GM19468 (cell line): ENCODE results near the gene KCNC1.

Source experiments
- ATAC-seq: cut with Tn5 transposase; IDR thresholded peaks from one replicate; pipeline ENCODE4 v1.9.1; 2021; ENCODE audit warnings: mild to moderate bottlenecking, moderate library complexity, moderate number of reproducible peaks; ENCODE audit not compliant: unreplicated experiment; ENCODE audit errors: extremely low read depth

The KCNC1 gene

DNA sequence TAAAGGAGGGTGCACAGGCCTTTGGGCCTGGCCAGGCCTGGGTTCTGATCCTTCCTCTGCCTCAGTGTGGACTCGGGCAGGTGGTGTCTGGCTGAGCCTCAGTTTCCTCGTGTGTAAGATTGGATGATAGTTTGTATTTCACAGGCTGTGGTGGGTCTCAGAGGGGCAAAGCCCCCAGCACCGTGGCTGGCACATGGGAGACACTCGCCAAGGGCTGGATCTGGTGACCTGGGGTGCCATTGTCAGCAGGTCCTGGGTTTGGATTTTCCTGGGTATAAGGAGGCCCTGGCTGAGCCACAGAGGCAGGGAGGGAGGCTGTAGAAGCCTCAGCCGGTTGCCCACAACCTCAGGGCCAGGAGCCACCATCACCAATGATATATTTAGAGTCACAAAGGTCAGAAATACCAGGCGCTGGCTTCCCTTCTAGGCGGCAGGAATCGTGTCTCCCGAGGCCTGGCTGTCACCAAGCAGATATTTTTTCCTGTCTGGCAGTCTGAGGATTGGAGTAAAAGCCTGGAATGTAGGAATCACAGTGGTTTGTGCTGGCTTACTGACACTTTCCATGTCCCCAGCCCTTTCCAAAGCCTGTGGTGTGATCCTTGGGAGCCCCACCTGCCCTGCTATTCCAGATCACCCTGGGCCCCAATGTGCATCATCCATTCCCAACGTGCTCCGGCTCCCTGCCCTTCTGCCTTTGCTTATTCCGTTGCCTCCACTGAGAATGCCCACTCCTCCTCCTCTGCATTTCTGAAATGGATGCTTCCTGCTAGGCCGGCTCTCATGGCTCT is 15.6 kb downstream of the KCNC1 start:
- ATAC-seq, result no peak

DNA sequence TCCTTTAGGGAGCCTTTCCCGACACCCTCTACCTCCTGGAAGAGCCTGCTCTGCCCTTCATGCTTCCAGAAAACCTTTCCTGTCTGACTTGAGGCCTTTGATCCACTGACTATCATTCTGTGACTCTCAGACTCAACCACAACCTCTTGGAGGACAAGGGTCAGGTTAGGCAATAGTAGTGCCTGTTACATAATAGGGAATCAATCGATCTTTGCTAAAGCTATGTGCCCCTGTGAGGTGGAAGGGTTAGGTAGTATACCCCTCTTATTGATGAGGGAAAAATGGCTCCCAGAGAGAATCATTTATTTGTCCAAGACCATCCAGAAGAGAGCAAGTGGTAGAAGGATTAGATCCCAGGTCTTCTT is 16.2 kb downstream of the KCNC1 start:
- no peak for ATAC-seq

- ATAC-seq, result no peak
Observed at GRCh38 chr11:17751558-17751957, 17.0 kb downstream of the KCNC1 start.

DNA sequence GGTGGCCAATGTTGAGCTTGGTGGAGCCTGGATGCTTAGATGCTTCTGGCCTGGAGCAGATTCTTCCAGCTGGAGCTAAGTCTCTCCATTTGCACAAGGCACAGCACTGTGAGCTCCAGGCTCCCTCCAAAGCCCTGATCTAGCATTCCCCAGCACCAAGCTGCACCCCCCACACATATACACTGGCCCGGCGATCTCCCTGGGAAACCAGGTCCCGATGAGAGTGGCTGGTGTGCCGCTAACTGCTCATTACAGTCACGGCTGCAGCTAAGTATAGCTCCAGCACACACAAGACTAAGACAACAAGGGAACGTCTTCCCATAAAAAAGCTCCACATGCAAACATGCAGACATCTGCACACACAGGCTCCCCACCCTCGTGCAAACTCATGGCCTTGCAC is 17.6 kb downstream of the KCNC1 start:
- no peak for ATAC-seq

GRCh38 chr11:17753153-17753552 is 18.6 kb downstream of the KCNC1 start:
- no peak for ATAC-seq

GRCh38 chr11:17753641-17754040 is 19.1 kb downstream of the KCNC1 start:
- no peak for ATAC-seq

GRCh38 chr11:17755891-17756290 is 21.3 kb downstream of the KCNC1 start:
- no peak for ATAC-seq

GRCh38 chr11:17760102-17761029 is 25.8 kb downstream of the KCNC1 start:
- peak; percentile 45 for ATAC-seq

GRCh38 chr11:17762309-17762974 is 27.9 kb downstream of the KCNC1 start:
- no peak for ATAC-seq

DNA sequence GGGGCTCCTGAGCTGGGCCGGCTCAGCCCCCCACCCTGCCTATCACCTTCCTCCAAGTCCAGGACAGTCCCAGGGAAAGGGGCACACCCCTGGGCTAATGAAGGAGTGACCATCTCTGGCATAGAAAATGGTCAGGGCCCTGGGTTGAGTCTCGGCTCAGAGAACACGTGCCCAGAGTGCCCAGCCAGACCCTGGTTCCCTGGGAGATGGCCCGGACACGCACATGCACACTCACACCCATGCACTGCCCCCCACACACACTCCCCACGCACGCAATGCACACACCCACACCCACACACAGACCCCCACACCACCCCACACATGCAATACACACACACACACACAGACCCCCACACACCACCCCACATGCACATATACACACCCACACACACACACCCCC is 28.7 kb downstream of the KCNC1 start:
- no peak for ATAC-seq

- ATAC-seq, result no peak
Observed at GRCh38 chr11:17763703-17764102, 29.1 kb downstream of the KCNC1 start.

- no peak for ATAC-seq
Observed at GRCh38 chr11:17764446-17765218, 30.1 kb downstream of the KCNC1 start.

DNA sequence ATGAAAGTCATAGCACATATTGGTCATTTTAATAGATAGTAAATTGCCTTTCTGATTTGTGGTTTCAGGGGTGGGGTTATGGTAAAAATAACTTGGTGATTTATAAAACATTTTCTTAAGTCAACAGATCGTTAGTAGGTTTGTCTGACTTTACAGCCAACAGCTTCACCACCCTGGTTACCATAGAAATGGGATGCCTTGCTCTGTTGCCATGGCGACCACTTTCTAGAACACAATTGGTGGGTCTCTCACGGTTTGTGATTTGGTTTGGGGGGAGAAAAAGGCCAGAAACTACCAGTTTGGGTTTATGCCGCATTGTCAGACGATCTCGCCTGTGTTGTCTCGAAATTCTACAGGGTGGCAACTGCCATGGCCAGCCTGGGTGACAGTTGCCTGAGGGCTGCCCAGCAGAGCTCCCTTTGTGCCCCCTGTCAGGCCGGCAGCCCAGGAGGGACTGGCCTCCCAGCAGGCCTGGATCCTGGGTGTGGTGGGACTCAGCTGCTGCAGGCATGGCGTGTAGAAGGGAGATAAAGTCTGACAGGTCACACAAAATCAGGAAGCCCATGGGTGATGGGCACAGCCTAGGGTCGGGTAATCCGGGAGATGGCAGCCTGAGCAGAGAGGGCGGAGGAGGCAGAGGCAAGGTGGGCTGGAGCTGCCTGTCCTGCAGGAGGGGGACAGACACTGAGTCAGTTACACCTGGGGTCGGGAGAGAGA is 30.9 kb downstream of the KCNC1 start:
- no peak for ATAC-seq

GRCh38 chr11:17766073-17766359 is 31.4 kb downstream of the KCNC1 start:
- no peak for ATAC-seq

- ATAC-seq, result no peak
Observed at GRCh38 chr11:17766590-17766989, 32.0 kb downstream of the KCNC1 start.

DNA sequence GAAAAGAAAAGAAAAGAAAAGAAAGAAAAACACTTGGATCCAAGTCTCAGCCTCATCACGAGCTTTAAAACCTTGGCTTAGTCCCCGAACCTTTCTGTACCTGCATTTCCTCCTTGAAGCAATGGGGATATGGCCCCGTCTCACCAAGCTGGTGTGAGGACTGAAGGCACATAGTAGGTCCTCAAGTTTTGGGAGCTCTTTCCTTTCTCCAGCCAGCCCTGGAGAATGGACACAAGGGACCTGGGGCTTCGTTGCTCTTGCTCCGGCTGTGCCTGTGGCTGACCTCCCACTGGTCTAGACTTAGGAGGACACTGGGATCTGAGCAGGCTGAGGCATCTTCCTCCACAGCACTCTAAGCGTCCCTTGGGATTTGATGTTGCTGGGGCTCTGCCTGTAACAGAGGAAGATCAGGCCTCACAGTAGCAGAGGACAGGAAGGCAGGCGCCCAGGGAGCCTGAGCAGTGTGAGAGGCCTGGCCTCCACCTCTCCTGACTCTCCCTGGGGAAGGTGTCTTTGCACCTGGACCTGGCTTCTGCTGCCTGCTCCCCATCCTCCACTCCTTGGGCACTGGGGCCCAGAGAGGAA is 32.8 kb downstream of the KCNC1 start:
- ATAC-seq, result no peak

DNA sequence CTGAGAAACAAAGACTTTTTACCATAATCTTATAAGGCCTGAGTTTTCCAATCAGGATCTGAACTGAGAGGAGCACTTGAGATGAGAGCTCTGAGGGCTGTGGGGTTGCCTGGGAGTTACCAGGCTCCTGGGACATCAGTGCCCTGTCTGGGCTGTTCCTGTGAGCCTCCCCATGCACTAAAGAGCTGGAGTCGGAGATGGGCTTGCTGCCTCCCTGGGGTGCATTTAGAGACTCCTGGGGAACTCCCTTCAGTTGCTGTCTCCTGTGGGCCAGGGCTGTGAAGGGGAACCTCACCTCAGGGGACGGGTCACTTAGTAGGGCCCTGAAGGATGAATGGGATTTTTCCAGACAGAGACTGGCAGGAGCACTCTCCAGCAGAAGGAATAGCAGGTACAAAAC is 33.3 kb downstream of the KCNC1 start:
- no peak for ATAC-seq

GRCh38 chr11:17768547-17768946 is 34.0 kb downstream of the KCNC1 start:
- no peak for ATAC-seq

DNA sequence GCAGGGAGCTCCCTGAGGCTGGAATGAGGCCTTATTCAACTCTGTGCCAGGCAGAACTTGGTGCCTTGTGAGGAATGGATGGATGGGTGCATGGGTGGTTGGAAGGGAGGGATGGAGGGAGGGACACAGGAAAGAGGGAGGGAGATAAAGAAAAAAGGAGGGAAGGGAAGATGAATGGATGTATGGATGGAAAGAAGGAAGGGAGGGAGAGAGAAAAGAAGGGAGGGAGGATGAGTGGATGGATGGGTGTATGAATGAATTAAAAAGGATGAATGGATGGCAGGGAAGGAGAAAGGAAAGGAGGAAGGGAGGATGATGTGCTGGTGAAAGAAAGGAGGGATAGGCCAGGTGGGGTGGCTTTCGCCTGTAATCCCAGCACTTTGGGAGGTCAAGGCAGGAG is 34.6 kb downstream of the KCNC1 start:
- ATAC-seq, result no peak
